ENCODE results near the gene IRF4.

The IRF4 gene

GRCh38 chr6:456358-456867, 64.9 kb downstream of the IRF4 start:
- DNase-seq (ENCODE audit: low read depth in 2 of 3, low spot score in 2 of 3), result peak in 1 of 3 experiments; percentile 0

DNA sequence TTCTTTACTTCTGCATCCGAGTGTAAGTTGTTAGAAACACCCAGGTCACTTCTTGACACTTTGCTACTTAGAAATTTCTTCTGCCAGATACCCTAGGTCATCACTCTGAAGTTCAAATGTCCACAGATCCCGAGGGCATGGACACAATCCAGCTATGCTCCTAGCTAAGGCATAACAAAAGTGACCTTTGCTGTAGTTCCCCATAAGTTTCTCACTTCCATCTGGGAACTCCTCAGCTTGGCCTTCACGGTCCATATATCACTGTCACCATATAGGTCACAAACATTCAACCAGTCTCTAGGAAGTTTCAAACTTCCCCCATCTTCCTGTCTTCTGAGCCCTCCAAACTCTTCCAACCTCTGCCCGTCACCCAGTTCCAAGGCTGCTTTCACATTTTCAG, 65.3 kb downstream of the IRF4 start:
- no peak for DNase-seq (ENCODE audit: low read depth in 2 of 3, low spot score in 2 of 3)
